GM12878 (cell line): ENCODE measurements around the gene POLR3E. TPM values are rescaled to one million over a fixed set of nuclear protein-coding genes. Genes with fewer than 3 reads are reported as not detected.

Source experiments
- CHD2 ChIP-seq: IDR thresholded peaks from 2 replicates; pipeline ENCODE4 v1.6.1; 2011; ENCODE audit warnings: low read depth, low read length, improper control_type of control experiment, borderline replicate concordance
- CREB1 ChIP-seq: IDR thresholded peaks from 2 replicates; pipeline ENCODE4 v1.6.1; 2012; ENCODE audit warnings: low read depth, mild to moderate bottlenecking, inconsistent platforms
- CREM ChIP-seq: IDR thresholded peaks from 2 replicates; pipeline ENCODE4 v1.6.1; 2014; ENCODE audit warnings: antibody characterized with exemption, low read depth
- DPF2 ChIP-seq: fragments of 450-650 bp; IDR thresholded peaks from 2 replicates; pipeline ENCODE4 v1.6.1; 2017; ENCODE audit warnings: mild to moderate bottlenecking
- E4F1 ChIP-seq: fragments of 450-650 bp; IDR thresholded peaks from 2 replicates; pipeline ENCODE4 v1.6.1; 2018; ENCODE audit warnings: borderline replicate concordance, mild to moderate bottlenecking; ENCODE audit not compliant: partially characterized antibody
- FOXM1 ChIP-seq: IDR thresholded peaks from 2 replicates; pipeline ENCODE4 v1.6.1; 2012; ENCODE audit warnings: low read depth, mild to moderate bottlenecking, inconsistent platforms, low read length, moderate library complexity
- HSF1 ChIP-seq: fragments of 150-350 bp; IDR thresholded peaks from 2 replicates; pipeline ENCODE4 v1.6.1; 2014; ENCODE audit warnings: mild to moderate bottlenecking, low read depth, low read length
- IKZF2 ChIP-seq, 2 experiments: fragments of 450-650 bp; IDR thresholded peaks; 2 replicates each; pipeline ENCODE4 v1.6.1; 2017; ENCODE audit warnings: mild to moderate bottlenecking in 2 of 2, moderate library complexity in 2 of 2
- JUND ChIP-seq: IDR thresholded peaks from 2 replicates; pipeline ENCODE4 v1.6.1; 2012; ENCODE audit warnings: low read depth, mild to moderate bottlenecking, low read length, improper control_type of control experiment, moderate library complexity
- LARP7 ChIP-seq: fragments of 450-650 bp; IDR thresholded peaks from 2 replicates; pipeline ENCODE4 v1.6.1; 2017; ENCODE audit warnings: mild to moderate bottlenecking
- MXI1 ChIP-seq: fragments of 150-350 bp; IDR thresholded peaks from 2 replicates; pipeline ENCODE4 v1.6.1; 2011; ENCODE audit warnings: low read depth, mild to moderate bottlenecking, inconsistent platforms, low read length, improper control_type of control experiment
- RAD51 ChIP-seq: fragments of 450-650 bp; IDR thresholded peaks from 2 replicates; pipeline ENCODE4 v1.6.1; 2016; ENCODE audit warnings: moderate library complexity, mild to moderate bottlenecking, inconsistent platforms
- SP1 ChIP-seq: IDR thresholded peaks from one replicate; pipeline ENCODE4 v1.6.1; 2011; ENCODE audit warnings: low read depth, low read length
- SREBF1 ChIP-seq: IDR thresholded peaks from 2 replicates; pipeline ENCODE4 v1.6.1; 2012; ENCODE audit warnings: mild to moderate bottlenecking, low read length
- SREBF2 ChIP-seq: IDR thresholded peaks from 2 replicates; pipeline ENCODE4 v1.6.1; 2012; ENCODE audit warnings: mild to moderate bottlenecking, low read length
- STAT3 ChIP-seq: IDR thresholded peaks from 2 replicates; pipeline ENCODE4 v1.6.1; 2011; ENCODE audit warnings: low read depth, low read length, improper control_type of control experiment
- TAF1 ChIP-seq: IDR thresholded peaks from 2 replicates; pipeline ENCODE4 v1.6.1; 2011; ENCODE audit warnings: mild to moderate bottlenecking, low read depth, low read length, borderline replicate concordance
- TCF12 ChIP-seq: IDR thresholded peaks from 2 replicates; pipeline ENCODE4 v1.6.1; 2011; ENCODE audit warnings: low read depth, mild to moderate bottlenecking, low read length
- USF1 ChIP-seq: IDR thresholded peaks from 2 replicates; pipeline ENCODE4 v1.6.1; 2011; ENCODE audit warnings: borderline replicate concordance, low read depth, mild to moderate bottlenecking, moderate library complexity, mixed read lengths, low read length; ENCODE audit not compliant: insufficient read depth; ENCODE audit errors: extremely low read length
- YBX1 ChIP-seq: fragments of 450-650 bp; IDR thresholded peaks from 2 replicates; pipeline ENCODE4 v1.6.1; 2016; ENCODE audit warnings: antibody characterized with exemption
- ZBED1 ChIP-seq: IDR thresholded peaks from 2 replicates; pipeline ENCODE4 v1.6.1; 2016; ENCODE audit warnings: borderline replicate concordance
- ZNF274 ChIP-seq: IDR thresholded peaks from one replicate; pipeline ENCODE4 v1.8.0; 2011; ENCODE audit not compliant: insufficient read length, insufficient read depth
- ZNF384 ChIP-seq: IDR thresholded peaks from 2 replicates; pipeline ENCODE4 v1.6.1; 2012; ENCODE audit warnings: low read depth, mild to moderate bottlenecking, low read length, improper control_type of control experiment, borderline replicate concordance
- polyA plus RNA-seq, 11 experiments: library from polyadenylated mRNA; depleted of rRNA in 4 of 11; unstranded in 6 of 11; stranded (reverse) in 5 of 11; fragments of >200 nt; fragmentation: Nextera tagmentation in 4 of 11; fragmentation: Illumina TruSeq in 1 of 11; extraction: Ambion mirVana in 4 of 11; extraction: Trizol in 1 of 11; gene quantifications; 1 replicate in 1 of 11; 2 replicates in 10 of 11; pipeline versions ENCODE4 v1.2.1 to v1.2.3, GENCODE V29; 2011 to 2016; ENCODE audit warnings: inconsistent platforms in 2 of 11, missing spikeins in 2 of 11, low read depth in 1 of 11
- total RNA-seq, 4 experiments: library from RNA; depleted of rRNA in 3 of 4; stranded (reverse); fragments of >200 nt in 3 of 4; fragmentation: Illumina TruSeq in 1 of 4; extraction: Trizol in 1 of 4; gene quantifications; 2 replicates each; pipeline versions ENCODE4 v1.2.1 to v1.2.3, GENCODE V29; 2013 to 2021
- TF ChIP-seq, protein P1 (sequence below): fragments of 150-350 bp; IDR thresholded peaks from 2 replicates; pipeline ENCODE4 v1.6.1; 2016; ENCODE audit warnings: low read depth, low read length

The POLR3E gene
- total and polyA plus RNA-seq, 10 of the 15 experiments (the other 5 are each of a cell fraction or from before 2014, with no cell fraction given), result 11.1 to 79.5 (median 39.7) TPM

DNA sequence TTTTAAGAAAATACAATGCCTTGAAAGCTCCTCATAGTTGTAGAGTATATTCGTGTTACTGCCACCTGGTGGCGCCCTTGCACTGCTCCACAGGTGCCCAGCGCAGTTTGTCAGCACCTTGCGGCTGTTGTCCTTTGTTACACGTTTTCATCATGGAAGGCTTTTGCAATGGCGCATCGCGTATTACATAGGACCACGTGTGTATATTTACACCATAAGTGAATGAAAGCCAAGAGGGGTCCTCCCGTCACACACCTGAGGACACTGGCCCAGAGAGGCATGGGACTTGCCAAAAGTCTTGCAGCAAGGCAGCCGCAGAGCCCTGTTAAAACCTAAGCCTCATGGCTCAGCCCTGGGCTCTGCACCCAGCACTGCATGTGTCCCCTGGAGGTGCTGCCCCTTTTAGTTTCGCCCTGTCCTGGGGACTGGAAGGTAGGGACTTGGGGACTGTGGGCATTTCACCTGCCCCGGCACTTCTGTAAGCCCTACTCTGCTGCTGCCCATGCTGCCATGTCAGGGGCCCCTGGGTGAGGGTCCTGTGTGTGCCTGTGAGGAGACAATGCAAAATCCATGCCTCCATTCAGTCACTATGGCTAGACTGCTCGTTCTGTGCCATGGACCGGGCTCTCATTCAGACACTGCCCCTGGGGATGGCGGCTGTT is 24.3 kb downstream of the POLR3E start (continued):
- TF ChIP-seq TAF1, result no peak
- peak; percentile 44; the same call in 1 of the 2 replicates for TF ChIP-seq CREB1
- no peak for TF ChIP-seq ZNF274
- no peak for TF ChIP-seq SREBF2
- TF ChIP-seq ZBED1, result no peak
- TF ChIP-seq FOXM1, result no peak
- no peak for TF ChIP-seq LARP7
- TF ChIP-seq IKZF2 (IDR thresholded peaks at IDR 0.05), result no peak
- no peak for TF ChIP-seq SREBF1
- no peak for TF ChIP-seq ZNF384
- no peak for TF ChIP-seq YBX1
- no peak for TF ChIP-seq DPF2
- TF ChIP-seq CHD2, result no peak
- no peak for TF ChIP-seq STAT3
- TF ChIP-seq RAD51, result no peak
- 0 out of 2 replicates have a peak, but pooled peaks have one; percentile 15 for TF ChIP-seq TCF12
- no peak for TF ChIP-seq E4F1
- TF ChIP-seq, protein P1, sequence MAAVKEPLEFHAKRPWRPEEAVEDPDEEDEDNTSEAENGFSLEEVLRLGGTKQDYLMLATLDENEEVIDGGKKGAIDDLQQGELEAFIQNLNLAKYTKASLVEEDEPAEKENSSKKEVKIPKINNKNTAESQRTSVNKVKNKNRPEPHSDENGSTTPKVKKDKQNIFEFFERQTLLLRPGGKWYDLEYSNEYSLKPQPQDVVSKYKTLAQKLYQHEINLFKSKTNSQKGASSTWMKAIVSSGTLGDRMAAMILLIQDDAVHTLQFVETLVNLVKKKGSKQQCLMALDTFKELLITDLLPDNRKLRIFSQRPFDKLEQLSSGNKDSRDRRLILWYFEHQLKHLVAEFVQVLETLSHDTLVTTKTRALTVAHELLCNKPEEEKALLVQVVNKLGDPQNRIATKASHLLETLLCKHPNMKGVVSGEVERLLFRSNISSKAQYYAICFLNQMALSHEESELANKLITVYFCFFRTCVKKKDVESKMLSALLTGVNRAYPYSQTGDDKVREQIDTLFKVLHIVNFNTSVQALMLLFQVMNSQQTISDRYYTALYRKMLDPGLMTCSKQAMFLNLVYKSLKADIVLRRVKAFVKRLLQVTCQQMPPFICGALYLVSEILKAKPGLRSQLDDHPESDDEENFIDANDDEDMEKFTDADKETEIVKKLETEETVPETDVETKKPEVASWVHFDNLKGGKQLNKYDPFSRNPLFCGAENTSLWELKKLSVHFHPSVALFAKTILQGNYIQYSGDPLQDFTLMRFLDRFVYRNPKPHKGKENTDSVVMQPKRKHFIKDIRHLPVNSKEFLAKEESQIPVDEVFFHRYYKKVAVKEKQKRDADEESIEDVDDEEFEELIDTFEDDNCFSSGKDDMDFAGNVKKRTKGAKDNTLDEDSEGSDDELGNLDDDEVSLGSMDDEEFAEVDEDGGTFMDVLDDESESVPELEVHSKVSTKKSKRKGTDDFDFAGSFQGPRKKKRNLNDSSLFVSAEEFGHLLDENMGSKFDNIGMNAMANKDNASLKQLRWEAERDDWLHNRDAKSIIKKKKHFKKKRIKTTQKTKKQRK, result no peak
- TF ChIP-seq JUND, result no peak
- TF ChIP-seq CREM, result peak; percentile 34; the same call in 1 of the 2 replicates
- no peak for TF ChIP-seq SP1
- no peak for TF ChIP-seq USF1
- no peak for TF ChIP-seq MXI1
- TF ChIP-seq HSF1, result no peak
